Endodermal cell (in vitro differentiated cells): Measurements from ENCODE around the gene BNC2. TPM values are rescaled to one million over a fixed set of nuclear protein-coding genes. Genes with fewer than 3 reads are reported as not detected.

ENCODE experiments used
- DNase-seq: peaks from one replicate; pipeline ENCODE4 v3.0.0-alpha.2; 2017
- H3K27ac ChIP-seq: 2 replicates; pipeline ENCODE4 v1.5.1; 2013; ENCODE audit warnings: mild to moderate bottlenecking, low read depth, low read length, moderate library complexity
- H3K27me3 ChIP-seq: 2 replicates; pipeline ENCODE4 v1.6.1; 2013; ENCODE audit warnings: mild to moderate bottlenecking, low read length, moderate library complexity; ENCODE audit not compliant: insufficient read depth, control insufficient read depth, poor library complexity, severe bottlenecking
- H3K36me3 ChIP-seq: 2 replicates; pipeline ENCODE4 v1.7.0; 2013; ENCODE audit warnings: mild to moderate bottlenecking, low read length, moderate library complexity; ENCODE audit not compliant: control insufficient read depth, insufficient read depth
- H3K4me1 ChIP-seq: one replicate; pipeline ENCODE4 v1.7.0; 2013; ENCODE audit warnings: low read length; ENCODE audit not compliant: control insufficient read depth, insufficient read depth
- H3K4me3 ChIP-seq: 2 replicates; pipeline ENCODE4 v1.5.1; 2013; ENCODE audit warnings: mild to moderate bottlenecking, low read length, moderate library complexity
- H3K9ac ChIP-seq: 2 replicates; pipeline ENCODE4 v1.6.1; 2013; ENCODE audit warnings: mild to moderate bottlenecking, low read length, moderate library complexity; ENCODE audit not compliant: poor library complexity, severe bottlenecking; ENCODE audit errors: extremely low read depth
- H3K9me3 ChIP-seq: 2 replicates; pipeline ENCODE4 v1.6.1; 2013; ENCODE audit warnings: mild to moderate bottlenecking, low read length, moderate library complexity; ENCODE audit not compliant: control insufficient read depth
- H3K27ac Mint-ChIP-seq: 2 replicates; pipeline ENCODE4 v1.8.0; 2020; ENCODE audit warnings: mixed read lengths
- H3K27me3 Mint-ChIP-seq: 2 replicates; pipeline ENCODE4 v1.8.0; 2021; ENCODE audit warnings: mild to moderate bottlenecking, mixed read lengths; ENCODE audit not compliant: insufficient read depth
- H3K36me3 Mint-ChIP-seq: 2 replicates; pipeline ENCODE4 v1.8.0; 2020; ENCODE audit warnings: low read depth, mixed read lengths
- H3K4me1 Mint-ChIP-seq: 2 replicates; pipeline ENCODE4 v1.8.0; 2020; ENCODE audit warnings: mixed read lengths
- H3K4me3 Mint-ChIP-seq: 2 replicates; pipeline ENCODE4 v1.8.0; 2020; ENCODE audit warnings: mild to moderate bottlenecking, moderate library complexity, mixed read lengths
- H3K9me3 Mint-ChIP-seq: 2 replicates; pipeline ENCODE4 v1.8.0; 2020; ENCODE audit warnings: mild to moderate bottlenecking, mixed read lengths
- WGBS, 2 experiments: methylation state at CpG; one replicate each; pipeline versions ENCODE4 v1.1.5 to v1.1.7; 2013; ENCODE audit warnings: missing lambda C conversion rate in 2 of 2, mixed read lengths in 1 of 2; ENCODE audit not compliant: insufficient coverage in 1 of 2, insufficient read length in 1 of 2; 5-methylcytosine and 5-hydroxymethylcytosine counted together
- total RNA-seq, 2 donors: library from RNA; stranded (reverse); fragmentation: NEBNext Ultra II Directional in 1 of 2; extraction: Animal tissue kit (Norgen Biotek cat#: 25700) in 1 of 2; gene quantifications; 2 replicates in 1 of 2; 3 replicates in 1 of 2; pipeline ENCODE4 v1.2.1, GENCODE V29; 2021
- TF ChIP-seq, protein P1 (sequence below): fragments of 200-600 bp; sonication (generic); conservative IDR thresholded peaks from 2 replicates; pipeline ENCODE4 v1.5.0; 2021; ENCODE audit warnings: antibody characterized with exemption, mild to moderate bottlenecking

The BNC2 gene
- total RNA-seq, 2 donors from 2014 or later, result 3.0 to 10.5 TPM

DNA sequence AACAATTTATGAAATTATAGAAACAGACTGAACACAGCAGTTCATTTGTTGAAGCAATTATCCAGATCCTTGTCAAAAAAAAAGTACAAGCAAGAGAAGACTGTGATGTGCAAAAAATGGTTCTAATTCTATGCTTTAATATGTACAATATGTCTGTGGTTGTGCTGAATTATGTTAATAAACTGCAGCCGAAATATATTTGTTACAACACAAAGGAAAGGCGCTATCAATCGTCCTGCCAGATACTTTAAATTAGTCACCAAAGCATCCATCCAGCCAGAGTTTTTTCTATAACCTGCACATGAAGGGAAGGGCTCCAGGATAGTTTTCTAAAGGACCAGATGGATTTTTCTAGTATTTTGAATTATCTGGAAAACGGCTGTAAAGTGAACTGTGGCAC lies 259.5 kb downstream of the BNC2 start:
- H3K9me3 ChIP-seq, result no peaks in the 10 kb centered on the region
- Mint-ChIP-seq H3K27me3 (no peaks in the 10 kb centered on the region), H3K27ac (no peak overlapping the region), H3K4me1 (peaks cover 4% of the 10 kb centered on the region), H3K4me3 (no peak overlapping the region), H3K9me3 (no peaks in the 10 kb centered on the region), H3K36me3 (no peaks in the 10 kb centered on the region)
- H3K4me3 ChIP-seq, result no peak overlapping the region
- TF ChIP-seq, protein P1, sequence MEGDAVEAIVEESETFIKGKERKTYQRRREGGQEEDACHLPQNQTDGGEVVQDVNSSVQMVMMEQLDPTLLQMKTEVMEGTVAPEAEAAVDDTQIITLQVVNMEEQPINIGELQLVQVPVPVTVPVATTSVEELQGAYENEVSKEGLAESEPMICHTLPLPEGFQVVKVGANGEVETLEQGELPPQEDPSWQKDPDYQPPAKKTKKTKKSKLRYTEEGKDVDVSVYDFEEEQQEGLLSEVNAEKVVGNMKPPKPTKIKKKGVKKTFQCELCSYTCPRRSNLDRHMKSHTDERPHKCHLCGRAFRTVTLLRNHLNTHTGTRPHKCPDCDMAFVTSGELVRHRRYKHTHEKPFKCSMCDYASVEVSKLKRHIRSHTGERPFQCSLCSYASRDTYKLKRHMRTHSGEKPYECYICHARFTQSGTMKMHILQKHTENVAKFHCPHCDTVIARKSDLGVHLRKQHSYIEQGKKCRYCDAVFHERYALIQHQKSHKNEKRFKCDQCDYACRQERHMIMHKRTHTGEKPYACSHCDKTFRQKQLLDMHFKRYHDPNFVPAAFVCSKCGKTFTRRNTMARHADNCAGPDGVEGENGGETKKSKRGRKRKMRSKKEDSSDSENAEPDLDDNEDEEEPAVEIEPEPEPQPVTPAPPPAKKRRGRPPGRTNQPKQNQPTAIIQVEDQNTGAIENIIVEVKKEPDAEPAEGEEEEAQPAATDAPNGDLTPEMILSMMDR, result no peak
- WGBS, 2 experiments, result 70 to 81% methylated on average over 3 to 4 of the region's 4 CpGs
- no peaks in the 10 kb centered on the region for H3K4me1 ChIP-seq
- H3K36me3 ChIP-seq, result no peaks in the 10 kb centered on the region
- H3K27ac ChIP-seq, result no peak overlapping the region
- H3K9ac ChIP-seq, result no peak overlapping the region
- DNase-seq, result no peak
- no peaks in the 10 kb centered on the region for H3K27me3 ChIP-seq

DNA sequence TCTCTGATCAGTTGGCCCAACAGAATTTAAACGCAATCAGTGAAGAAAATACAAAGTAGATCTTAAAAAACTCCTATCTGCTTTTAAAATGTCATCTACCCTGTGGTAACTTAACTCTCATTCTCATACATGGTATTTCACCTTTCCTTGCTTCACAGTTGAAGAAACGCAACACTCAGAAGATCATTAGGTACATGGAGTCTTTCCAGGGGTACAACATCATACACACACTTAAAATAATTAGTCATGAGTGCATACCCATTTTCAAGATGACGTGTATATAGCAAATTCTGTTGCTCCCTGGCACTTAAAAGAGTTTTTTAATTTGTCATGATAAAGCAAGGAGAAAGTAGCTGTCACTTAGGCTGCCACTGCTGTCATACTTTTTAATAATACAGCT lies 259.9 kb downstream of the BNC2 start:
- Histone ChIP-seq H3K4me3 (no peak overlapping the region), H3K36me3 (no peaks in the 10 kb centered on the region)
- H3K4me1 Mint-ChIP-seq, result peaks cover 4% of the 10 kb centered on the region

DNA sequence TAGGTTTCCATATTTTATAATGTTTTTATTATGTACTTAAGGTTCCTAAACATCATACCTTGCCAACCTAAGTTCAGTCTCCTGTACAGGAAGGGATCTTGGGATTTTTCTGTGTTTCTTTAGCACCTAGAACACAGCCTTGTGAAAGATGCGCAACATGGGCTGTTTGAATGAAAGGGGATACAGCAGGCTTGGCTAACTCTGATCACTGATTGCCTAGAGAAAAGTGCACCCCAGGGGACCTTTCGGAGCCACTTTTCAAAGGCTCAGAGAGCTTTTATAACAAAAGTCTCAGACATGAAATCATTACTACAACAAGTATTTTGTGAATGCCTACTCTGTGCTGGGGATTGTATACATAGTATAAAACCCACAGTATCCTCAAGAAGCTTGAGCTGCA lies 261.6 kb downstream of the BNC2 start:
- no peak overlapping the region for H3K4me3 ChIP-seq
- no peak overlapping the region for H3K9ac ChIP-seq
- no peaks in the 10 kb centered on the region for H3K4me1 ChIP-seq
- Mint-ChIP-seq H3K36me3 (no peaks in the 10 kb centered on the region), H3K9me3 (no peaks in the 10 kb centered on the region), H3K4me3 (no peak overlapping the region), H3K27me3 (no peaks in the 10 kb centered on the region), H3K27ac (no peak overlapping the region), H3K4me1 (peaks cover 4% of the 10 kb centered on the region)
- TF ChIP-seq, protein P1, result no peak
- no peak overlapping the region for H3K27ac ChIP-seq
- WGBS, 2 experiments, result 83% methylated on average over 1 to 2 of the region's 2 CpGs
- H3K9me3 ChIP-seq, result no peaks in the 10 kb centered on the region
- H3K36me3 ChIP-seq, result no peaks in the 10 kb centered on the region
- H3K27me3 ChIP-seq, result no peaks in the 10 kb centered on the region
- no peak for DNase-seq

More for the DNA sequence above, 259.9 kb downstream of the BNC2 start:
- Histone ChIP-seq H3K9ac (no peak overlapping the region), H3K4me1 (no peaks in the 10 kb centered on the region), H3K27me3 (no peaks in the 10 kb centered on the region), H3K27ac (no peak overlapping the region), H3K9me3 (no peaks in the 10 kb centered on the region)
- H3K4me3 Mint-ChIP-seq, result no peak overlapping the region
- H3K27ac Mint-ChIP-seq, result no peak overlapping the region
- TF ChIP-seq, protein P1, result no peak
- no peaks in the 10 kb centered on the region for H3K27me3 Mint-ChIP-seq
- no peaks in the 10 kb centered on the region for H3K9me3 Mint-ChIP-seq
- DNase-seq, result no peak
- no peaks in the 10 kb centered on the region for H3K36me3 Mint-ChIP-seq
- 43 to 58% methylated on average over 2 to 3 of the region's 3 CpGs for whole genome bisulfite sequencing, 2 experiments
